MCF 10A (cell line): ENCODE results near the gene SDK2. TPM values are rescaled to one million over a fixed set of nuclear protein-coding genes. Genes with fewer than 3 reads are reported as not detected.

Experiments used
- BruUV-seq: library from RNA; stranded (reverse); fragments of 400-500 nt; replicated peaks from 2 replicates; lab custom pipeline; 2021; lab: Mats Ljungman, UMichigan
- CTCF ChIA-PET: fragments of 300-600 bp; sonication (Branson Sonifier 250); formaldehyde crosslinking; extraction: SDS; loops from one replicate; lab custom pipeline; 2021; ENCODE audit warnings: antibody characterized with exemption, inconsistent platforms; lab: Yijun Ruan, JAX
- POLR2A ChIA-PET: fragments of 300-600, 350-650 bp; sonication (Branson Sonifier 250); formaldehyde crosslinking; extraction: SDS; loops from one replicate; lab custom pipeline; 2020; ENCODE audit warnings: antibody characterized with exemption, inconsistent platforms; lab: Yijun Ruan, JAX
- DNase-seq: peaks from one replicate; pipeline ENCODE4 v3.0.0-alpha.2; 2018; ENCODE audit not compliant: unreplicated experiment
- H3K27ac Mint-ChIP-seq: one replicate; pipeline ENCODE4 v1.8.0; 2022; ENCODE audit warnings: mild to moderate bottlenecking, low read depth, mixed read lengths; ENCODE audit not compliant: unreplicated experiment
- H3K27me3 Mint-ChIP-seq: one replicate; pipeline ENCODE4 v1.8.0; 2022; ENCODE audit warnings: mixed read lengths; ENCODE audit not compliant: insufficient read depth, unreplicated experiment
- H3K36me3 Mint-ChIP-seq: one replicate; pipeline ENCODE4 v1.8.0; 2022; ENCODE audit warnings: mild to moderate bottlenecking, moderate library complexity, mixed read lengths; ENCODE audit not compliant: insufficient read depth, unreplicated experiment
- H3K4me1 Mint-ChIP-seq: one replicate; pipeline ENCODE4 v1.8.0; 2022; ENCODE audit warnings: mixed read lengths; ENCODE audit not compliant: insufficient read depth, unreplicated experiment
- H3K4me3 Mint-ChIP-seq: one replicate; pipeline ENCODE4 v1.8.0; 2022; ENCODE audit warnings: mild to moderate bottlenecking, moderate library complexity, mixed read lengths; ENCODE audit not compliant: unreplicated experiment
- H3K9me3 Mint-ChIP-seq: one replicate; pipeline ENCODE4 v1.8.0; 2022; ENCODE audit warnings: mixed read lengths; ENCODE audit not compliant: unreplicated experiment
- intact Hi-C: fragments of 100-400 bp; cut with micrococcal nuclease; formaldehyde crosslinking; loops from 2 replicates; pipeline ENCODE4 v1.14.1; 2022
- total RNA-seq: library from RNA; stranded (reverse); gene quantifications from 2 replicates; pipeline ENCODE4 v1.2.3, GENCODE V29; 2022
- TF ChIP-seq, protein P1 (sequence below): fragments of 200-600 bp; IDR thresholded peaks from one replicate; pipeline ENCODE4 v1.8.0; 2022; ENCODE audit warnings: antibody characterized with exemption, mild to moderate bottlenecking; ENCODE audit not compliant: unreplicated experiment

The SDK2 gene
- total RNA-seq, 1 experiment from 2014 or later: not detected

GRCh38 chr17:73348829-73349095 is 295.5 kb downstream of the SDK2 start:
- Mint-ChIP-seq H3K9me3 (no peaks in the 10 kb centered on the region), H3K4me1 (no peaks in the 10 kb centered on the region), H3K27me3 (no peaks in the 10 kb centered on the region), H3K27ac (no peak overlapping the region), H3K4me3 (no peak overlapping the region), H3K36me3 (no peaks in the 10 kb centered on the region)
- TF ChIP-seq, protein P1, sequence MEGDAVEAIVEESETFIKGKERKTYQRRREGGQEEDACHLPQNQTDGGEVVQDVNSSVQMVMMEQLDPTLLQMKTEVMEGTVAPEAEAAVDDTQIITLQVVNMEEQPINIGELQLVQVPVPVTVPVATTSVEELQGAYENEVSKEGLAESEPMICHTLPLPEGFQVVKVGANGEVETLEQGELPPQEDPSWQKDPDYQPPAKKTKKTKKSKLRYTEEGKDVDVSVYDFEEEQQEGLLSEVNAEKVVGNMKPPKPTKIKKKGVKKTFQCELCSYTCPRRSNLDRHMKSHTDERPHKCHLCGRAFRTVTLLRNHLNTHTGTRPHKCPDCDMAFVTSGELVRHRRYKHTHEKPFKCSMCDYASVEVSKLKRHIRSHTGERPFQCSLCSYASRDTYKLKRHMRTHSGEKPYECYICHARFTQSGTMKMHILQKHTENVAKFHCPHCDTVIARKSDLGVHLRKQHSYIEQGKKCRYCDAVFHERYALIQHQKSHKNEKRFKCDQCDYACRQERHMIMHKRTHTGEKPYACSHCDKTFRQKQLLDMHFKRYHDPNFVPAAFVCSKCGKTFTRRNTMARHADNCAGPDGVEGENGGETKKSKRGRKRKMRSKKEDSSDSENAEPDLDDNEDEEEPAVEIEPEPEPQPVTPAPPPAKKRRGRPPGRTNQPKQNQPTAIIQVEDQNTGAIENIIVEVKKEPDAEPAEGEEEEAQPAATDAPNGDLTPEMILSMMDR: no peak
- BruUV-seq: no TSS peak
- ChIA-PET POLR2A (interaction anchor here (1.1 kb wide), 1 partner anchor 38 kb away, joined by 3 read pairs; the partner anchor contains the start of gene CDC42EP4), CTCF (interaction anchor here (0.8 to 0.9 kb wide), 2 partner anchors 8 to 93 kb away, joined by 3 read pairs; no protein-coding TSS in a partner anchor)
- DNase-seq: no peak
- intact Hi-C loops: no loop called here

DNA sequence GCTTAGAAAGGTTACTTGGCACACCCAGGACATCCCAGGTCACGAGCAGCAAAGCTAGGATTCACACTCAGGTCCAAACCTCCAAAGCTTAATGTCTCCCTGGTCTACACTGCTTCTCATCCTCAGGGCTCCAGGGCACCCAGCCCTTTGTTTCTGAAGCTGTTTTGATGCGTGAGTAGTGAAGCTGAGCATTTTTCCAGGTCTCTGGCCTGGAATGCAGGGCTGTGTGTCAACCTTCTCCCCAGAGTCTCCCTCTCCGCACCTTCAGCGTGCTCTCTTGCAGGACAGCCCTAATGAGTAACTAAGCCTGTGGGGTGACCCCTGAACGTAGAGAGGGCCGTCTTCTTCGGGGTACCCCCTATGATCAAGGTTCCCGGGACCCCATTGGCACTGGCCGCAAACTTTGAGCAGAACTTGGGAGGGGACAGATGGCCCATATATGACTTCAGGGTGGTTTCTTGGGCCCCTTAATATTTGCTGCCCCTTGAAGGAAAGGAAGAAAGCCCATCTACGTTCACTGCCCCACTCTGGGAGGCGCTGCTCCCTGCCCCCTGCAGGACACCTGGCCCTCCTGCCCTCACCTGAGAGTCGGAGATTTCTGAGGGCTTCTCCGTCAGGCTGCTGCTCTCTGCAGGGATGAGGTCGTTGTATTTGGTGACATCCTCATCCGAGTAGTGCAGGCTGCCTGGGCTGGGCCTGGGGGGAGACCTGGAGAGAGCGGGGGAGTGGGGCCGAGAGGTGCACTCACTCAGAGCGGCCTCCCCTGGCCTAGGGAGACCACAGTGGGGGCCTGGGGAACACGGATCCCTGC is 296.0 kb downstream of the SDK2 start:
- CTCF ChIA-PET: interaction anchor here (0.6 to 1.1 kb wide), 5 partner anchors 8 to 92 kb away, joined by 3 to 6 read pairs (median 3); no protein-coding TSS in a partner anchor
- no peaks in the 10 kb centered on the region for H3K9me3 Mint-ChIP-seq

GRCh38 chr17:73347351-73347750 is 296.9 kb downstream of the SDK2 start:
- BruUV-seq: no TSS peak
- intact Hi-C loops: no loop called here
- no peaks in the 10 kb centered on the region for H3K27me3 Mint-ChIP-seq
- no peak overlapping the region for H3K27ac Mint-ChIP-seq
- CTCF ChIA-PET: interaction anchor here (0.6 to 1.1 kb wide), 4 partner anchors 17 to 963 kb away, joined by 3 to 6 read pairs (median 4); no protein-coding TSS in a partner anchor
- H3K4me1 Mint-ChIP-seq: peaks cover 1% of the 10 kb centered on the region
- TF ChIP-seq, protein P1: no peak
- no peak for DNase-seq
- no peaks in the 10 kb centered on the region for H3K9me3 Mint-ChIP-seq
- POLR2A ChIA-PET: no interaction called here
- H3K4me3 Mint-ChIP-seq: no peak overlapping the region
- H3K36me3 Mint-ChIP-seq: no peaks in the 10 kb centered on the region

More for the DNA sequence above, 296.0 kb downstream of the SDK2 start:
- no peaks in the 10 kb centered on the region for H3K36me3 Mint-ChIP-seq
- POLR2A ChIA-PET: no interaction called here
- TF ChIP-seq, protein P1: no peak
- H3K4me1 Mint-ChIP-seq: no peaks in the 10 kb centered on the region
- no peaks in the 10 kb centered on the region for H3K27me3 Mint-ChIP-seq
- no peak for DNase-seq
- H3K27ac Mint-ChIP-seq: no peak overlapping the region
- no peak overlapping the region for H3K4me3 Mint-ChIP-seq
- intact Hi-C loops: no loop called here
- BruUV-seq: no TSS peak

GRCh38 chr17:73346501-73347162 is 297.6 kb downstream of the SDK2 start:
- no peak overlapping the region for H3K27ac Mint-ChIP-seq
- no peaks in the 10 kb centered on the region for H3K36me3 Mint-ChIP-seq
- no TSS peak for BruUV-seq
- H3K9me3 Mint-ChIP-seq: no peaks in the 10 kb centered on the region
- intact Hi-C loops: no loop called here
- no peaks in the 10 kb centered on the region for H3K27me3 Mint-ChIP-seq
- no peak overlapping the region for H3K4me3 Mint-ChIP-seq
- no peak for DNase-seq
- ChIA-PET CTCF (interaction anchor here (0.6 to 1.1 kb wide), 2 partner anchors 23 to 962 kb away, joined by 3 to 6 read pairs; no protein-coding TSS in a partner anchor), POLR2A (no interaction called here)
- peaks cover 8% of the 10 kb centered on the region for H3K4me1 Mint-ChIP-seq
- TF ChIP-seq, protein P1: no peak
